Measurements from ENCODE around the gene VPS33A.

VPS33A gene

GRCh38 chr12:122266230-122266901 is at the start of gene VPS33A:
TSS of gene VPS33A (minus strand) at chr12:122266494. CDS start at chr12:122266408, 86 bp downstream.
- TF ChIP-seq CTCF (conservative IDR thresholded peaks at IDR 0.05; ENCODE audit: low read length) = no peak
- no peak for TF ChIP-seq EZH2phosphoT487 (IDR thresholded peaks at IDR 0.05; ENCODE audit: borderline replicate concordance)
- Histone ChIP-seq H4K20me1 (ENCODE audit: insufficient read depth, low read length, poor library complexity, severe bottlenecking) (no peaks in the 10 kb centered on the region), H3F3A (ENCODE audit: low read depth) (no peaks in the 10 kb centered on the region), H3K9ac (ENCODE audit: low read depth, low read length, poor library complexity, severe bottlenecking) (peak within 1 kb of the TSS; percentile 77), H3K9me3 (ENCODE audit: insufficient read depth, low read depth, low read length) (no peaks in the 10 kb centered on the region), H3K27me3 (ENCODE audit: insufficient read depth, low read length, poor library complexity, severe bottlenecking) (no peaks in the 10 kb centered on the region), H3K4me1 (ENCODE audit: insufficient read depth, low read length, poor library complexity, severe bottlenecking) (peaks cover 13% of the 10 kb centered on the region), H3K36me3 (ENCODE audit: insufficient read depth, low read length) (no peaks in the 10 kb centered on the region), H2AFZ (ENCODE audit: low read length) (peak within 1 kb of the TSS; percentile 97), H3K79me2 (ENCODE audit: insufficient read depth, low read length) (peaks cover 4% of the 10 kb centered on the region; the same call in 1 of the 2 replicates), H3K4me2 (ENCODE audit: low read depth, low read length, poor library complexity, severe bottlenecking) (peak within 1 kb of the TSS; percentile 85), H3K4me3 (ENCODE audit: low read length, poor library complexity, severe bottlenecking) (peak within 1 kb of the TSS; percentile 89), H3K9me2 (replicated peaks; ENCODE audit: low read depth, low read length) (no peaks in the 10 kb centered on the region)

GRCh38 chr12:122312926-122313325 is 46.6 kb upstream of the VPS33A start:
- Histone ChIP-seq H4K20me1 (ENCODE audit: insufficient read depth, low read length, poor library complexity, severe bottlenecking) (no peaks in the 10 kb centered on the region), H3K79me2 (ENCODE audit: insufficient read depth, low read length) (no peaks in the 10 kb centered on the region), H3K4me1 (ENCODE audit: insufficient read depth, low read length, poor library complexity, severe bottlenecking) (peaks cover 7% of the 10 kb centered on the region), H3K9ac (ENCODE audit: low read depth, low read length, poor library complexity, severe bottlenecking) (no peak overlapping the region), H3K9me2 (replicated peaks; ENCODE audit: low read depth, low read length) (no peaks in the 10 kb centered on the region), H3K27me3 (ENCODE audit: insufficient read depth, low read length, poor library complexity, severe bottlenecking) (no peaks in the 10 kb centered on the region), H3K4me2 (ENCODE audit: low read depth, low read length, poor library complexity, severe bottlenecking) (no peak overlapping the region), H2AFZ (ENCODE audit: low read length) (no peak overlapping the region), H3F3A (ENCODE audit: low read depth) (no peaks in the 10 kb centered on the region), H3K36me3 (ENCODE audit: insufficient read depth, low read length) (peaks cover 11% of the 10 kb centered on the region; the same call in 1 of the 2 replicates), H3K4me3 (ENCODE audit: low read length, poor library complexity, severe bottlenecking) (no peak overlapping the region), H3K9me3 (ENCODE audit: insufficient read depth, low read depth, low read length) (no peaks in the 10 kb centered on the region)
- TF ChIP-seq EZH2phosphoT487 (IDR thresholded peaks at IDR 0.05; ENCODE audit: borderline replicate concordance) = no peak
- no peak for TF ChIP-seq CTCF (conservative IDR thresholded peaks at IDR 0.05; ENCODE audit: low read length)

- Histone ChIP-seq H3K36me3 (ENCODE audit: insufficient read depth, low read length) (peaks cover 8% of the 10 kb centered on the region; the same call in 1 of the 2 replicates), H3K4me3 (ENCODE audit: low read length, poor library complexity, severe bottlenecking) (no peak overlapping the region), H4K20me1 (ENCODE audit: insufficient read depth, low read length, poor library complexity, severe bottlenecking) (no peaks in the 10 kb centered on the region), H3K4me2 (ENCODE audit: low read depth, low read length, poor library complexity, severe bottlenecking) (no peak overlapping the region), H3K79me2 (ENCODE audit: insufficient read depth, low read length) (no peaks in the 10 kb centered on the region), H3F3A (ENCODE audit: low read depth) (no peaks in the 10 kb centered on the region), H3K9me3 (ENCODE audit: insufficient read depth, low read depth, low read length) (no peaks in the 10 kb centered on the region), H2AFZ (ENCODE audit: low read length) (no peak overlapping the region), H3K27me3 (ENCODE audit: insufficient read depth, low read length, poor library complexity, severe bottlenecking) (no peaks in the 10 kb centered on the region), H3K9me2 (replicated peaks; ENCODE audit: low read depth, low read length) (no peaks in the 10 kb centered on the region), H3K9ac (ENCODE audit: low read depth, low read length, poor library complexity, severe bottlenecking) (no peak overlapping the region), H3K4me1 (ENCODE audit: insufficient read depth, low read length, poor library complexity, severe bottlenecking) (peaks cover 7% of the 10 kb centered on the region)
- no peak for TF ChIP-seq EZH2phosphoT487 (IDR thresholded peaks at IDR 0.05; ENCODE audit: borderline replicate concordance)
- no peak for TF ChIP-seq CTCF (conservative IDR thresholded peaks at IDR 0.05; ENCODE audit: low read length)
Measured at GRCh38 chr12:122311696-122312095, 45.4 kb upstream of the VPS33A start.

All from Loucy (cell line).